PC-3 (cell line): ENCODE data around the gene AFF2.

ENCODE experiments used
- CTCF ChIP-seq: fragments of 300-600 bp; sonication (generic); conservative IDR thresholded peaks from 2 replicates; pipeline ENCODE4 v1.5.1; 2017; ENCODE audit warnings: antibody characterized with exemption, low read depth, mild to moderate bottlenecking, low read length
- EZH2 ChIP-seq: fragments of 300-600 bp; sonication (generic); IDR thresholded peaks from one replicate; pipeline ENCODE4 v1.6.1; 2017; ENCODE audit warnings: antibody characterized with exemption, mild to moderate bottlenecking, low read length; ENCODE audit not compliant: unreplicated experiment
- EZH2phosphoT487 ChIP-seq: fragments of 300-600 bp; sonication (generic); IDR thresholded peaks from 2 replicates; pipeline ENCODE4 v1.6.1; 2018; ENCODE audit warnings: mild to moderate bottlenecking, antibody characterized with exemption, low read length, borderline replicate concordance

GRCh38 chrX:148534291-148534690 is 33.9 kb downstream of the AFF2 start:
- no peak for TF ChIP-seq EZH2
- no peak for TF ChIP-seq CTCF
- TF ChIP-seq EZH2phosphoT487 = no peak
